Measurements from ENCODE around the gene CSNK1D.
"Not testable (repeated sequence)": the region's sequence is repeated elsewhere in the genome, so short reads cannot be mapped to it uniquely, and the experiment has no call there.

Gene CSNK1D

GRCh38 chr17:82272495-82273326 lies 789 bp downstream of the CSNK1D start:
- no peak for DNase-seq

GRCh38 chr17:82271401-82271800 lies 2.1 kb downstream of the CSNK1D start:
- no peak for DNase-seq

- no peak for DNase-seq
These were observed 2.8 kb downstream of the CSNK1D start for GRCh38 chr17:82270651-82271050.

- DNase-seq: no peak
These were observed 3.5 kb downstream of the CSNK1D start for GRCh38 chr17:82269882-82270500.

- DNase-seq: no peak
These were observed 4.2 kb downstream of the CSNK1D start for GRCh38 chr17:82269138-82269881.

- no peak for DNase-seq
These were observed 5.7 kb downstream of the CSNK1D start for GRCh38 chr17:82267575-82268379.

GRCh38 chr17:82266142-82266541 lies 7.4 kb downstream of the CSNK1D start:
- DNase-seq: no peak

- no peak for DNase-seq
These were observed 9.9 kb downstream of the CSNK1D start for GRCh38 chr17:82263641-82264040.

- no peak for DNase-seq
These were observed 11.2 kb downstream of the CSNK1D start for GRCh38 chr17:82262344-82262743.

GRCh38 chr17:82259972-82260961 lies 13.2 kb downstream of the CSNK1D start:
- not testable (repeated sequence) for DNase-seq

- no peak for DNase-seq
These were observed 14.9 kb downstream of the CSNK1D start for GRCh38 chr17:82258555-82258954.

GRCh38 chr17:82257473-82257872 lies 16.0 kb downstream of the CSNK1D start:
- DNase-seq: no peak

- DNase-seq: no peak
These were observed 17.1 kb downstream of the CSNK1D start for GRCh38 chr17:82256242-82256885.

- no peak for DNase-seq
These were observed 18.0 kb downstream of the CSNK1D start for GRCh38 chr17:82255402-82255972.

GRCh38 chr17:82254746-82255145 lies 18.8 kb downstream of the CSNK1D start:
- DNase-seq: not testable (repeated sequence)

- DNase-seq: not testable (repeated sequence)
These were observed 19.4 kb downstream of the CSNK1D start for GRCh38 chr17:82254096-82254495.

- DNase-seq: no peak
These were observed 20.3 kb downstream of the CSNK1D start for GRCh38 chr17:82253179-82253544.

GRCh38 chr17:82252511-82253178 lies 20.9 kb downstream of the CSNK1D start:
- DNase-seq: no peak

GRCh38 chr17:82250868-82251500 lies 22.5 kb downstream of the CSNK1D start:
- DNase-seq: no peak
